Colon (tissue), 2 donors: Measurements from ENCODE around the gene SPIB.
"Not testable (repeated sequence)": the region's sequence is repeated elsewhere in the genome, so short reads cannot be mapped to it uniquely, and the experiment has no call there.

Experiments
- FAIRE-seq: peaks from 2 replicates; lab custom pipeline; 2012; peaks lifted over from hg19 to GRCh38; lab: Jason Lieb, UNC
- donor health status: control.
- donor health status: control.

The SPIB gene

DNA sequence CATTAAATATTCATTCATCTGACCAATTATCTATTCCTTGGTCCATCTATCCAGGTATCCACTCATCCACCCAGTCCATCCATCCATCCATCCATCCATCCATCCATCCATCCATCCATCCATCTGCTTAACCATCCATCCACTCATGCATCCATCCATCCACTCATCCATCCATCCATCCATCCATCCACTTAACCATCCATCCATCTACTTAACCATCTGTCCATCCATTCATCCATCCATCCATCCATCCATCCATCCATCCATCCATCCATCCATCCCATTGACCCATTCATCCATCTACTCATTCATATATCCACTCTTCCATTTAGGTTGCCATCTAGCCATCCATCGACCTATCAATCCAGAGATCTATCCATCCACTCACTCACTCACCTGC lies 25.3 kb downstream of the SPIB start:
- no peak for FAIRE-seq

DNA sequence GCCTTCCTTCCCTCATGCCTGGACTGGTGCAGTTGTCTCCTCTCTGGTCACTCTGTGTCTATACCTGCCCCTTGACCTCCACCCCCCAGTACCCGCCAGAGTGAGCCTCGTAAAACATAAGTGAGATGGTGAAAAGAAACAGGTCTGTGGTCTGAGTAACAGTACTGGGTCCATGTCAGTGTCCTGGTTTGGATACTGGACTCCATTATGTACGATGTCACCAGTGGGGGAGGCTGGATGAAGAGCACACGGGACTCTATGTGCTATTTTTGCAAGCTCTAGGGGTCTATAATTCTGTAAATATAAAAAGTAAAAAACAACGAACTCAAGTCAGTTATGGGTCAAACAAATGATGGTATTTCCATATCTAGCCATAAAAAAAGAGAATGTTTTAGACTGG lies 28.3 kb downstream of the SPIB start:
- no peak for FAIRE-seq

DNA sequence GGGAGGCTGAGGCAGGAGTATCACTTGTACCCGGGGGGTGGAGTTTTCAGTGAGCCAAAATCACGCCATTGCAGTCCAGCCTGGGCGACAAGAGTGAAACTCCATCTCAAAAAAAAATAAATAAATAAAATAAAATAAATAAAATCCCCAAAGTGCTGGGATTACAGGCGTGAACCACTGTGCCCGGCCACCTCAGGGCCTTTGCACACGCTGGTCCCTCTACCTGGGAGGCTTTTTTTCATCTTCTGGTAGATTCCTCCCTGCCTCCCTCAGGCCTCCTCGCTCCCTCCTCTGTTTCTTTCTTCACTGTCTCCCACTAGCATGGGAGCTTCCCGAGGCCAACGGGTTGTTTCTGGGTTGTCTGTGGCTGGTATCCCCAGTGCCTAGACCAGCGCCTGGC lies 29.0 kb downstream of the SPIB start:
- FAIRE-seq, result no peak

DNA sequence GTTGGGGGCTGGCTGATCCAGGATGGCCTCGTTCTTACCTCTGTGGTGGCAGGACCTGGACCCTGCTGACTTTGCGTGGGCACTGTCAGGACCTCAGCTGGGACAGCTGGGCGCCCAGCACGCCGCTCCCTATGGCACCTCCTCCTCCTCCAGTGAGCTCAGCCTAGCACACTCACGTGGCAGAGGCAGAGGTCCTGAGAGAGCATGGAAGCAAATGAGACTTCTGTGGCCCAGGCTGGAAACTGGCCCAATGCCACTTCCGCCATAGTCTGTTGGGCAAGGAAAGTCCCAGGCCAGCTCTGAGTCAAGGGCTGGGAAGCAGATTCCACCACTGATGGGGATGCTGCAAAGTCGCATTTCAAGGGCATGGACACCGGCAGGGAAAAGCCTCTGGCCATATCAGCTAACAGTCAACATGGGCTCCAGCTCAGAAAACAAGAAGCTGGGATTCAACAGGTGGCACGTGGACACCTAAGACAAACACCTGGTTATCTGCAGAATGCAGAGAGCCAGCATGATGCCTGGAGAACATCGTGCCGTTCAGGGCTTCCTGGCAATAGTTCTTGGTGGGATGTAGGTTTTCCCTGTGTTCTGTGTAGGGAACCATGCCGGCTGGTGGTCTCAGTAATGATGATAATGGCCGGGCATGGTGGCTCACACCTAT lies 30.6 kb downstream of the SPIB start:
- no peak for FAIRE-seq

DNA sequence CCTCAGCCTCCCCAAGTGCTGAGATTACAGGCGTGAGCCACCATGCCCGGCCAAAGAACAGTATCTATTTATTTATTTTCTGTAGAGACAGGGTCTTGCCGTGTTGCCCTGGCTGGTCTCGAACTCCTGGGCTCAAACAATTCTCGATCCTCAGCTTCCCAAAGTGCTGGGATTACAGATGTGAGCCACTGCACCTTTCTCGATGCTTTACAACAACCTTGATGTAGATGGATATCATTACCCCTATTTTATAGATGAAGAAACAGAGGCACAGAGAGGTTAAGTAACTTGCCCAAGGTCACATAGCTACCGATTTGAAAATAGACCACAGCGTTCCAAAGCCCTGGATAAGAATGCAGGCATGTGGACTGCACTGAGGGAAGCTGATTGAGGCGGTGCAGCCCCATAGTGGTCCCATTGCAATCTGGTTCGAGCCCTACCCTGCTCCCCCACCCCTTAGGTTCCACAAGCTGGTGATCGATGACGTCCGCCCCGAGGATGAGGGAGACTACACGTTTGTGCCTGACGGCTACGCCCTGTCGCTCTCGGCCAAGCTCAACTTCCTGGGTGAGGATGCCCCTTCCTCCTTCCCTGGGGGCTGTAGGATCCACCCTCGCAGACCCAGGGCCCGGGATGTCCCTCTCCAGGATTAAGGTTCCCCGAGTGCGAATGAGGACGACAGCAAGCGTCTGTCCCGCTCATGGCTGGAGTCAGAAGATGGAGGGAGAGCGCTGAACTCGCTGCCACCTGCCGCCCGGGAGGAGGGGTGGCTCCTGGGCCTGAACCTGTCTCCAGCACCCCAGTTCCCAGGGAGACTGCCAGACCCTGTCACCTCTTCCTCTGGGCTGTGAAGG lies 31.9 kb downstream of the SPIB start:
- no peak for FAIRE-seq

DNA sequence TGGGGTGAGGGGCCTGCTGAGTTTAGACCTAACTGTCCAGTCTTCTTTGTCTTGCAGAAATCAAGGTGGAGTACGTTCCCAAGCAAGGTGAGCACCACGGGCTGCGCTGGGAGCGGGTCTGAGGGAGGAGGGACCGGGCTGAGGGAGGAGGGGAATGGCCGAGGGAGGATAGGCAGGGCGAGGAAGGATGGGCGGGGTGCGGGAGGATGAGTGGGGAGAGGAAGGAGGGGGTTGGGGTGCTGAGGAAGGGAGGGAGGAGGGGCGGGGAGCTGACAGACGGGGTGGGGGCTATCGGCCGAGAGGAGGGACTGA lies 32.4 kb downstream of the SPIB start:
- no peak for FAIRE-seq

DNA sequence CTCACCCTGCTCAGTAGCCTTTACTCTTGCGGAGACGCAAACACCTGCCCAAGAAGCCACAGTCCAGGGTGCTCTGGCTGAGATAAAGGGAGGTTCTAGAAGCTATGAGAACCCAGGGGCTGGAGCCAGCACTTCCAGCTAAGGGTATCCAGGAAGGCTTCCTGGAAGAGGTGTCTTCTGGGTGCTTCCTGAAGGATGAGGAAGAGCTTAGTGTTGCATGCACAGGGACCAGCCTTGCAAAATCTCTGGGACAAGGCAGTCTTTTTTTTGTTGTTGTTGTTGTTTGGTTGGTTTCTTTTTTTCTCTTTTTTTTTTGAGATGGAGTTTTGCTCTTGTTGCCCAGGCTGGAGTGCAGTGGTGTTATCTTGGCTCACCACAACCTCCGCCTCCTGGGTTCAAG lies 34.5 kb downstream of the SPIB start:
- no peak for FAIRE-seq

DNA sequence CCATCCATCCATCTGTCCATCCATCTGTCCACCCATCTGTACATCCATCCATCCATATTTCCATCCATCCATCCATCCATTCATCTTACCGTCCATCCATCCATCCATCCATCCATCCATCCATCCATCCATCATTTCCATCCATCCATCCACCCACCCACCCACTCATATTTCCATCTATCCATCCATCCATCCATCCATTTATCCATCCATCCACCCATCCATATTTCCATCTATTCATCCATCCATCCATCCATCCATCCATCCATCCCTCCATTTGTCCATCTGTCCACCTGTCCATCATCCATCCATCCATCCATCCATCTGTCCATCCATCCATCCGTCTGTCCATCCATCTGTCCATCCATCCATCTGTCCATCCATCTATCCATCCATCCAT lies 37.3 kb downstream of the SPIB start:
- no peak for FAIRE-seq

DNA sequence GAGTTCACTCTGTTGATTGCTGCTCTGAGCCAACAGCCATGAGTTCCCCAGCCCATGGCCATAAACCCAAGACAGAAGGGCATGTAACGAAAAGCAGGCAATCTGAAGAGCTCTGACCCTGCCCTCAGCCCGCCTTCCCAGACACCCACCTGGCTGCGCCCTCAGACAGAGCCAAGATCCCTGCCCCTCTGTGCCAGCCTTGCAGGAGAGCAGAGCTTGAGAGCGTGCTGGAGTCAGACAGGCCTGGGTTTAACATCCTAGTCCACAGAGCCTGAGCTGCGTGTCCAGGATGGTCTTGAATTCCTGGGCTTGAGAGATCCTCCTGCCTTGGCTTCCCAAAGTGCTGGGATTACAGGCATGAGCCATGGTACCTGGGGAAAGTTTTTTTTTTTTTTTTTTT lies 38.6 kb downstream of the SPIB start:
- no peak for FAIRE-seq

DNA sequence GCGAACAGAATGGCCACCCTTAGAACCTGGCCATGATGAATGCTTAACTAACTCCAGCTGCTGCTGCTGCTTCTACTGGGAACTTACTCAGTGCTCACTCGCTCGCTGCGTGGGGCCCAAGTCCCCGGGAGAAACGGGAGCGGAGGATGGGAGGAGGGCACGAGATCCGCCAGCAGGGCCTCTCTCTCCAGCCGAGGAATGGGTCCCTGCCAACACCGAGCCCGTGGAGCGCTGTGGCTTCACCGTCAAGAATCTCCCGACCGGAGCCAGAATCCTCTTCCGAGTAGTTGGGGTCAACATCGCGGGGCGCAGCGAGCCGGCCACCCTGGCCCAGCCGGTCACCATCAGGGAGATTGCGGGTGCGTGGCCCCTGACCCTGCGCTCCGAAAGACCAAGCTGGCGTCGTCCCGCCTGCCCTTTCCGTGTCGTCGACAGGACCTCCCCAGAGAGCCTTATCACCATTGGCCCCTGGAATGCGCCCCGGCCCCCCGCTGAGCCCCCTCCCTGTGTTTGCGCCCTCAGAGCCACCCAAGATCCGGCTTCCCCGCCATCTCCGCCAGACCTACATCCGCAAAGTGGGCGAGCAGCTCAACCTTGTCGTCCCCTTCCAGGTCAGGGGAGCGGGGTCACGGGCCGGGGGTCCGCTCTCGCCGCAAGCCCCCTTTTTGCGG lies 39.8 kb downstream of the SPIB start:
- no peak for FAIRE-seq

DNA sequence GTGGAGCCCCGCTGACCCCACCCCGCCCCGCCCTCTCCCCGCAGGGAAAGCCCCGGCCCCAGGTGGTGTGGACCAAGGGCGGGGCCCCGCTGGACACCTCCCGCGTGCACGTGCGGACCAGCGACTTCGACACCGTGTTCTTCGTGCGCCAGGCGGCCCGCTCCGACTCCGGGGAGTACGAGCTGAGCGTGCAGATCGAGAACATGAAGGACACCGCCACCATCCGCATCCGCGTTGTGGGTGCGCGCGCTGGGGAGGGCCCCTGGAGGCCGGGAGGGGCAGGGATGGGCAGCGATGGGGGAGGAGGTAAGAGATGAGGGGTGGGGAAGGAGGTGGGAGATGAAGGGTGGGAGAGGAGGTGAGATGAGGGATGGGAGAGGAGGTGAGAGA lies 40.3 kb downstream of the SPIB start:
- FAIRE-seq, result no peak

DNA sequence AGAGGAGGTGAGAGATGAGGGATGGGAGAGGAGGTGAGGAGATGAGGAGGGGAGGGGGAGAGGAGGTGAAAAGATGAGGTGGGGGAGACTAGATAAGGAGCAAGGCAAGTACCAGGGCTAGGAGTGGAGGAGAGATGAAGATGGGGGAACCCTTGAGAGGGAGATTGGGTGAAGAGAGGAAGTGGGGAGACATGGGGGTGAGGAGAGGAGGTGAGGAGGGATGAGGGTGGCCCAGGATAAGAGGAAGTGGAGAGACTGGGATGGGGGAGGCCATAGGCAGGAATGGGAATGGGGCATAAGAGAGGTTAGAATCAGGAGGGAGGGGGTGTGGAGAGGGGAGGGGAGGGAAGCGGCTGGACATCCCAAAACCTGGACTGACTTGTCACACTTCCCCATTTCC lies 40.9 kb downstream of the SPIB start:
- FAIRE-seq, result no peak

DNA sequence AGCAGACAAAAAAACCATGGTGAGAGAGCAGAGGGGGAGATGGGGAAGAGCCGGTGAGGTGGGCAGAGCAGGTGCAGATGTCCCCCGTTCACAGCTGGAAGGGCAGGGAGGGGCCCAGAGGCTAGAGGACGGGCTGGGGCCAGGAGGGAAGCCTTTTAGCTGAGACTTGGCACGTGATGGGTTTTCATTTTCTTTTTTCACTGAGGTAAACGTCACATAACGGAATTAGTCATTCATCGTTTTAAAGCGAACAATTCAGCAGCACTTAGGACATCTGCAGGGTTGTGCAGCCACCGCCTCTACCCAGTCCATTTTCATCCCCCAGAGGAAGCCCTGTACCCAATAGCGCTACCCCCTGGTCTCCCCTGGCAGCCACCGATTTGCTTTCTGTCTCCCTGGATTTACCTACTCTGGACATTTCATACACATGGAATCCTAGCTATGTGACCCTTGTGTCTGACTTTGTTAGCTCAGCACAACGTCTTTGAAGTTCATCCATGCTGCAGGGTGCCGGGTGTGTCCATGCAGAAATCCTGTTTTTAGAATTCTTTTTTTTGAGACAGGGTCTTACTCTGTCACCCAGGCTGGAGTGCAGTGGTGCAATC lies 41.5 kb downstream of the SPIB start:
- FAIRE-seq, result no peak

DNA sequence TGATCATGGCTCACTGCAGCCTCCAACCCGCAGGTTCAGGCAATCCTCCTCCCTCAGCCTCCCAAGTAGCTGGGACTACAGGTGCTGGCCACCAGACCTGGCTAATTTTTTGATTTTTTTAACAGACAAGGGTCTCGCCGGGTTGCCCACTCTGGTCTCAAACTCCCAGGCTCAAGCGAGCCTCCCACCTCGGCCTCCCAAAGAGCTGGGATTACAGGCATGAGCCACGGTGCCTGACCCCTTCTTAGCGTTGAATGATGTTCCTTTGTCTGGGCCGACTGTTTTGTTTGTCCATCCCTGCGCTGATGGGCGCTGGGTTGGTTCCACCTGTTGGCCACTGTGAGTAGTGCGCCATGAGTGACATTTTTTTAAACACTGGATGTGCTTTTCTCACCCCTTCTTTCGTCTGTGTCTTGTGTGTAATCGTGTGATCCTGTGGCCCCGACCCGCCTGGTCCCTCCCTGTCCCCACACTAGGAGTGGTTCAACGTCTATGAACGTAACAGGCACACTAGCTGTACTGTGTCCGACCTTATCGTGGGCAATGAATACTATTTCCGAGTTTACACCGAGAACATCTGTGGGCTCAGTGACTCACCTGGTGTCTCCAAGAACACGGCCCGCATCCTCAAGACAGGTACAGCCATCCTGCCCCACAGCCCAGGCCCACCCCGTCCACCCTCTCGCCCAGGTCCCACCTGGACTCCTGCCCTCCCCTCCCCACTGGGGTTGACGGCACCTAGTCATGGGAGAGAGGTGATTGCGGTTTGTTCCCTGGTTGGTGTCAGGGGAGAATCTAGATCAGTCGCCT lies 42.5 kb downstream of the SPIB start:
- FAIRE-seq, result no peak

DNA sequence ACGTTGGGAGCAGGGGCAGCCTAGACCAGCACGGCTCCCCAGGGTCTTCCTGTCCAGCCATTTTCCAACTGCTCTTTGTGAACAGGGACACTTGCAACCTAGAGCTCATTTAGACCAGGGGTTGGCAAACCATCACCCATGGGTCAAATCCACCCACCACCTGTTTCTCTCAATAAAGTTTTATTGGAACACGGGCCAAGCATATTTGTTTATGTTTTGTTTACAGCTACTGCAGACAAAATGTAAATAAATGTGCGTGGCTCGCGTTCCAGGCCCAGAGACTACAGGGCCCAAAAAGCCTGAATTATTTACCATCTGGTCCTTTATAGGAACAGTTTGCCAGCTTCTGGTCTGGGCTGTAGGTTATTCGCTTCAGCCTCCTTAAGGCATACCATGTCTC lies 44.2 kb downstream of the SPIB start:
- FAIRE-seq, result no peak

DNA sequence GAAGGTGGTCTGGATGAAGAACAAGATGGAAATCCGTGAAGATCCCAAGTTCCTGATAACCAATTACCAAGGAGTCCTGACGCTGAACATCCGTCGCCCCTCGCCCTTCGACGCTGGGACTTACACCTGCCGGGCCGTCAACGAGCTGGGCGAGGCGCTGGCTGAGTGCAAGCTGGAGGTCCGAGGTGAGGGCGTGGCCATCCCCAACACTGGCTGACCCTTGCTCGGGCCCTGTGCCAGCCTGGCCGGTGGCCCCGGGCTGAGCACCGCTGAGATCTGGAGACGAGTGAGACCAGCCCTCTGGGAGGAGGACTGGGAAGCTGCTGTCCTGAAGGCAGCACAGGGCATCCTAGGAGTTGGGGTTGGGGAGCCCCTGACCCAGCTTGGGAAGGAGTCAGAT lies 45.6 kb downstream of the SPIB start:
- FAIRE-seq, result no peak

DNA sequence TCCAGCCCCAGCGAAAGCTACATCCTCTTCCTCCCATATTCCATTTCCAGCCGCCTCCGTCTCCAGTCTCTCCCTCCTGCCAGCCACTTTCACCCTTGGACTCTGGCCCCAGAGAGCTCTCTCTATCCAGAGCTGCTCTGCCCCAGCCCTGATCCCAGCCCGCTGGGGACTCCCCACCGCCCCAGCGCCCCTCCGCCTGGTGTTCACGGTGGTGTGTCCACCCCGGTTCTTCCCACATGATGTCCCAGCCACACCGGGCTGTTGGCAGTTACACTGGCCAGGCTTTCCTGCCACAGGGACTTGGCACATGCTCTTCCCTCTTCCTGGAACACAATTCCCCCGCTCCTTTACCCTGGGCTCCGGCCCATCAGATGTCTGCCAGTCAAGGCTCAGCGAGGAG lies 46.3 kb downstream of the SPIB start:
- no peak for FAIRE-seq

DNA sequence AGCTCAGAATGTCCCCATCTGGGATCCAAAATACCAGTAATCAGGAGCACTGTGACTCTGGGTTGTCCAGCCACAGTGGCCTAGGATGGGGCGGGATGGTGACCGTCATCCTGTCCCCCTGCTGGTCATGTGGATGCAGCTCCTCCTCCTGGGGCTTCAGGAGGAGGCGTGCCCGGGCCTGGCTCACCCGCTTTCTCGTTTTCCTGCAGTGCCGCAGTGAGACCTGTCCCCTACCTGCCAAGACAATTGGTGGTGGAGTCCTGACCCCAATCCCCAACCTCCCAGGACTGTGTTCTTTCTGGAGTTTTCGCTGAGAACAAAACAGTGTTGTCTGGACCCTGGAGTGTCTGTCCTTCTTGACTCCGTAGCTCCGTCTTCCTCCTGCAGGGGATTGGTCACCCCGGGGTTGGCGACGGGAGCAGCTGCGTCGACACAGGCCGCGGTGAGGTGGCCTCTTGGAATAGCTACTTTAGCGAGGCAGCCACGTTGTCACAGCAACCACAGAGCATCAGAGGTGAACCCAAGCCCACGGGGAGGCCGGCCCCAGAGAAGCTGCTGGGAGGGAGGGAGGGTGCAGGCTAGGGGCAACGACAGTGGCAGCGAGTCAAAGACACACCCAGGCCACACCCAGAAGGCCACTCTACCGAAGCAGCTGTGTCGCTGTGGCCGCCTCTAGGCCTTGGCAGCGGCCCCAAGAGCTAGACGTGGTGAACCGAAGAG lies 47.4 kb downstream of the SPIB start:
- FAIRE-seq, result no peak

DNA sequence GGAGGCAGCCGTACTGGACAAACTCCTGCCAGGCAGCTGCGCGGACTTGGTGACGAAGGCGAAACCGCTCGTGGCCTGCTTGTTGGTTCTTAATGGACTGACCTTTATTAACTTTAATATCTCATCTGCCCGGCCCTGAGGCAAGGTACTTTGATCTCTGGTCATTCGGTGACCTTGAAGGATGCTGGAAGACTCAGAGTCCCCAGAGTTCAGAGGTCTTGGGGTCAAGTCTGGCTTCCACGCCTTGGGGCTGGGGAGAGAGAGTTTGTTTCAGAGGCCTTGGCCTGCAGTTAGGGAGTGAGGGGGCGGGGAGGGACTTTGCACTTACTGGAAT lies 47.9 kb downstream of the SPIB start:
- no peak for FAIRE-seq

DNA sequence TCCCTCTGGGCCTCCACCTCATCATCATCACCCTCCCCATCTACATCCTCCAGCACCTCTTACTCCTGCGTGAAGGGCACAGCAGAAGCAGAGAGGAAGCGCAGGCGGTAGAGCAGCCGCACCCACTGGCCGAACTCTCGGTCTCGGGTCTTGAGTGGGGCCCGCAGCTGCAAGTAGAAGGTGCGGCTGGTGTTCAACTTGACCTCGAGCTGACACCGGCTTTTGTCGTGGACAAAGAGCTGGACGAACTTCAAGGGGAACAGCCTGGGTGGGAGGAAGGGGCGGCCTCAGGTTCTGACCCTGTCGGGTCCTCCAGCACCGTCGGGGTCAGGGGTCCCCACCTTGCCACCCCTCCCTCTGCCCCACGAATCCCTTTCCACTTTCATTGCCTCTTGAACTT lies 48.8 kb downstream of the SPIB start:
- FAIRE-seq, result no peak

DNA sequence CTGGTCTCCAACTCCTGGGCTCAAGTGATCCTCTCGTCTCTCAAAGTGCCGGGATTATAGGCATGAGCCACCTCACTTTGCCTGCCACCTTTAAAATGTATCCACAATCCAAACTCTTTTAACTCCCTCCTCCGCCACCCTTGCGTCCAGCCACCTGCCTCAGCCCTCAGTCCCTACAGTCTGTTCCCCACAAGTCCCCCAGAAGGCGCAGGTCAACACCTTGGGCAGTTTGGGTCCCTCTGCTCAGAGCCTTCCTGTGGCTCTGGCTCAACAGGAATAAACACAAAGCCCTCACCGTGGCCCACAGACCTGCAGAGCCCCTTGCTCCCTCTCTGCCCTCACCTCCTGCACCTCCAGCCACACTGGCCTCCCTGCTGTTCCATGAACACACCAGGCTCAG lies 50.1 kb downstream of the SPIB start:
- FAIRE-seq, result no peak

DNA sequence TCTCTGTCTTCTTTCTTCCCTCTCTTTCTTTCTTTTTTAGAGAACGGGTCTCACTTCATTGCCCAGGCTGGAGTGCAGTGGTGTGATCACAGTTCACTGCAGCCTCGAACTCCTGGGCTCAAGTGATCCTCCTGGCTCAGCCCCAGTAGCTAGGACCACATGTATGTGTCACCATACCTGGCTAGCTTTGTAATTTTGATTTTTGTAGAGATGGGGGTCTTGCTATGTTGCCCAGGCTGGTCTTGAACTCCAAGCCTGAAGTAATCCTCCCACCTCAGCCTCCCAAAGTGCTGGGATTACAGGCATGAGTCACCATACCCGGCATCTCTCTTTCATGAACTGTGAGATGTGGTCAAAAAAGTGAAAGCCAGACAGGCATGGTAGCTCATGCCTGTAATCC lies 54.6 kb downstream of the SPIB start:
- not testable (repeated sequence) for FAIRE-seq
